GM21367 (cell line): ENCODE measurements around the gene AUH.
"Not testable (repeated sequence)": the region's sequence is repeated elsewhere in the genome, so short reads cannot be mapped to it uniquely, and the experiment has no call there.

Experiments
- ATAC-seq: cut with Tn5 transposase; IDR thresholded peaks from one replicate; pipeline ENCODE4 v1.9.1; 2021; ENCODE audit not compliant: unreplicated experiment

Gene AUH

GRCh38 chr9:91379426-91379825 is 17.7 kb upstream of the AUH start:
- no peak for ATAC-seq

- ATAC-seq = no peak
These were observed 17.0 kb upstream of the AUH start for GRCh38 chr9:91378695-91379127.

- not testable (repeated sequence) for ATAC-seq
These were observed 16.3 kb upstream of the AUH start for GRCh38 chr9:91378054-91378453.

GRCh38 chr9:91376239-91376638 is 14.5 kb upstream of the AUH start:
- ATAC-seq = no peak

GRCh38 chr9:91374939-91375338 is 13.2 kb upstream of the AUH start:
- ATAC-seq = no peak

- no peak for ATAC-seq
These were observed 10.2 kb upstream of the AUH start for GRCh38 chr9:91371894-91372293.

- ATAC-seq = not testable (repeated sequence)
These were observed 8.3 kb upstream of the AUH start for GRCh38 chr9:91370006-91370405.

- no peak for ATAC-seq
These were observed 3.0 kb upstream of the AUH start for GRCh38 chr9:91364702-91365101.

GRCh38 chr9:91364005-91364404 is 2.3 kb upstream of the AUH start:
- no peak for ATAC-seq

GRCh38 chr9:91362051-91362611 is 413 bp upstream of the AUH start:
- ATAC-seq = no peak

GRCh38 chr9:91360551-91361290 is 997 bp downstream of the AUH start:
- no peak for ATAC-seq

GRCh38 chr9:91359734-91360470 is 1.8 kb downstream of the AUH start:
- no peak for ATAC-seq

GRCh38 chr9:91359083-91359482 is 2.6 kb downstream of the AUH start:
- no peak for ATAC-seq

GRCh38 chr9:91354881-91355280 is 6.8 kb downstream of the AUH start:
- ATAC-seq = no peak

- ATAC-seq = no peak
These were observed 12.6 kb downstream of the AUH start for GRCh38 chr9:91349115-91349555.

- ATAC-seq = no peak
These were observed 13.4 kb downstream of the AUH start for GRCh38 chr9:91348191-91348807.

- no peak for ATAC-seq
These were observed 14.3 kb downstream of the AUH start for GRCh38 chr9:91347377-91347776.

- no peak for ATAC-seq
These were observed 15.1 kb downstream of the AUH start for GRCh38 chr9:91346644-91347043.

GRCh38 chr9:91345978-91346377 is 15.7 kb downstream of the AUH start:
- ATAC-seq = no peak

- no peak for ATAC-seq
These were observed 19.1 kb downstream of the AUH start for GRCh38 chr9:91342575-91342974.

- ATAC-seq = no peak
These were observed 20.0 kb downstream of the AUH start for GRCh38 chr9:91341749-91342148.
